ENCODE results near the gene ROPN1B. TPM values are rescaled to one million over a fixed set of nuclear protein-coding genes. Genes with fewer than 3 reads are reported as not detected.
"Not testable (repeated sequence)": the region's sequence is repeated elsewhere in the genome, so short reads cannot be mapped to it uniquely, and the experiment has no call there.

The ROPN1B gene
- total RNA-seq (2014; rRNA removed; shearing (Covaris generic)) (not detected in 2 replicates), polyA plus RNA-seq (2016; fragmentation: Nextera tagmentation; extraction: Ambion mirVana) (0.43 TPM in 1 of 2 replicates, not detected in the other)
- long read RNA-seq = 0 reads

GRCh38 chr3:125968701-125969592 is at the start of gene ROPN1B:
ROPN1B (plus strand) TSS chr3:125969178; CDS start chr3:125972055, 2,877 bp downstream.
- ATAC-seq = peak; percentile 89

GRCh38 chr3:125920191-125920590 is 48.8 kb upstream of the ROPN1B start:
- H4K20me1 ChIP-seq (replicated peaks; ENCODE audit: insufficient read depth); H3K36me3 Mint-ChIP-seq (ENCODE audit: low read depth); H3K4me3 Mint-ChIP-seq; H3F3A ChIP-seq (replicated peaks; ENCODE audit: low read depth); H3K36me3 ChIP-seq (ENCODE audit: insufficient read depth); H3K27ac Mint-ChIP-seq; ATAC-seq; H3K9me2 ChIP-seq (ENCODE audit: insufficient read depth); H3K27ac ChIP-seq (ENCODE audit: low read depth); DNase-seq (ENCODE audit: low spot score); H3K4me2 ChIP-seq; H3K4me3 ChIP-seq; H3K79me2 ChIP-seq (replicated peaks; ENCODE audit: insufficient read depth); H3K27me3 ChIP-seq (ENCODE audit: insufficient read depth); H3K9me3 Mint-ChIP-seq; H3K4me1 Mint-ChIP-seq; H2AFZ ChIP-seq; H3K4me1 ChIP-seq (ENCODE audit: insufficient read depth): not testable (repeated sequence)
- H3K27me3 Mint-ChIP-seq (ENCODE audit: insufficient read depth, low read depth, poor library complexity) = peaks cover 15% of the 10 kb centered on the region

More at GRCh38 chr3:125968701-125969592, at the start of gene ROPN1B:
- H3K36me3 Mint-ChIP-seq (ENCODE audit: low read depth); H3K27ac ChIP-seq (ENCODE audit: low read depth); H3K4me1 Mint-ChIP-seq; H2AFZ ChIP-seq; H3K4me3 ChIP-seq; DNase-seq (ENCODE audit: low spot score); H3K9me3 Mint-ChIP-seq; H3K9me2 ChIP-seq (ENCODE audit: insufficient read depth); H3K36me3 ChIP-seq (ENCODE audit: insufficient read depth); H3F3A ChIP-seq (replicated peaks; ENCODE audit: low read depth); H3K4me2 ChIP-seq; H3K27ac Mint-ChIP-seq; H4K20me1 ChIP-seq (replicated peaks; ENCODE audit: insufficient read depth); H3K79me2 ChIP-seq (replicated peaks; ENCODE audit: insufficient read depth): not testable (repeated sequence)
- Histone ChIP-seq H3K27me3 (ENCODE audit: insufficient read depth) (peaks cover 61% of the 10 kb centered on the region), H3K4me1 (ENCODE audit: insufficient read depth) (peaks cover 12% of the 10 kb centered on the region)
- Mint-ChIP-seq H3K4me3 (peak within 1 kb of the TSS; percentile 57), H3K27me3 (ENCODE audit: insufficient read depth, low read depth, poor library complexity) (peaks cover 20% of the 10 kb centered on the region)

DNA sequence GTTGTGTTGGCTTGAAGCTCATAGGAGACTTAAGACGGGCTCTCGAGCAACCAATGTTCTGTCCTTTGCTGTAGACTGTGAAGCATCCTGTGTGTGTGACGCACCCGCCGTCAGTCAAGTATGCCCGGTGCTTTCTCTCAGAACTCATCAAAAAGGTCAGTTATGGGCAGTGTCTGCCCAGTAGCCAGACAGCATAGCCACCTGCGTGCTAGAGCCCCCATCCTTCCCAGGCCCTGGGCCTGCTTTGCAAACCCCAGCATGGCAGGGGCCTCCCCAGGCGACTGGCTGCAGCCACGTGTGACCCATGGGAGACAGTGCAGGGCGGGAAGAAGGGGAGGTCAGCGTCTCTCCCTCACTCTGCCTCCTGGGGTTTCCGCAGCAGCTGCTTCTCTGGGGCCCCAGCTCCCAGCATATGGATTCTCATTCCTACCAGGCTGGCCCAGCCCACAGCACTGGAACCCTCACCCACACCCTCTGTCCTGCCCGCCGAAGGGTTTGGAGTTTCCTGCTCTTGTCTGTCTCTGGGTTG is 48.2 kb upstream of the ROPN1B start:
- H3K4me1 Mint-ChIP-seq; H3K9me2 ChIP-seq (ENCODE audit: insufficient read depth); H3K4me3 ChIP-seq; H3K27me3 ChIP-seq (ENCODE audit: insufficient read depth); H3K27ac ChIP-seq (ENCODE audit: low read depth); H3K36me3 ChIP-seq (ENCODE audit: insufficient read depth); H3K9me3 Mint-ChIP-seq; H3K4me2 ChIP-seq; H3F3A ChIP-seq (replicated peaks; ENCODE audit: low read depth); H3K79me2 ChIP-seq (replicated peaks; ENCODE audit: insufficient read depth); H3K36me3 Mint-ChIP-seq (ENCODE audit: low read depth); DNase-seq (ENCODE audit: low spot score); H3K4me1 ChIP-seq (ENCODE audit: insufficient read depth); H2AFZ ChIP-seq; H3K4me3 Mint-ChIP-seq; H3K27ac Mint-ChIP-seq; H4K20me1 ChIP-seq (replicated peaks; ENCODE audit: insufficient read depth); ATAC-seq: not testable (repeated sequence)
- H3K27me3 Mint-ChIP-seq (ENCODE audit: insufficient read depth, low read depth, poor library complexity) = peaks cover 15% of the 10 kb centered on the region

DNA sequence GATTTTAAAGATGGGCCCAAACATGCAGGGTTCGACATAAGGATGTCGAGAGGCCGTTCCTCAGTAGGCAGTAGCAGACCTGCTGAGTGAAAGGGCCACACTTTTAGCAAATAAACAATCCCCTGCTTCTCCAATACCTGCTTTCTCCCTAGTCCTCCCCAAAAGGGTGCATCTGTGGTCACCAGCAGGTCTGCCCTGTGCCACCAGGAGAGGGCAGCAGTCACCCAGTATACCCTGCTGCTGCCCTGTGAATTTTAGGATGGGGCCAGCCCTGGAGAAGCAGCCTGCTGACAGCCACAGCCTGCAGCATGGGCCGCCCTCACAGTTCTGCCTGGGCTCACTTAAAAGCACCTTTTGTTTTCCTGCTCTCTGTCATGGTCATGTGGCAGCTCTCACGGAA is 47.3 kb upstream of the ROPN1B start:
- H3K36me3 ChIP-seq (ENCODE audit: insufficient read depth); H3K27ac ChIP-seq (ENCODE audit: low read depth); H3K79me2 ChIP-seq (replicated peaks; ENCODE audit: insufficient read depth); H3K9me2 ChIP-seq (ENCODE audit: insufficient read depth); H3K4me1 Mint-ChIP-seq; H3F3A ChIP-seq (replicated peaks; ENCODE audit: low read depth); H3K27ac Mint-ChIP-seq; H3K36me3 Mint-ChIP-seq (ENCODE audit: low read depth); H2AFZ ChIP-seq; H3K4me3 ChIP-seq; H3K4me1 ChIP-seq (ENCODE audit: insufficient read depth); H3K4me2 ChIP-seq; H3K9me3 Mint-ChIP-seq; ATAC-seq; H4K20me1 ChIP-seq (replicated peaks; ENCODE audit: insufficient read depth); H3K27me3 ChIP-seq (ENCODE audit: insufficient read depth): not testable (repeated sequence)
- DNase-seq (ENCODE audit: low spot score) = peak; percentile 68
- Mint-ChIP-seq H3K27me3 (ENCODE audit: insufficient read depth, low read depth, poor library complexity) (peaks cover 14% of the 10 kb centered on the region), H3K4me3 (0 out of 3 replicates have a peak overlapping the region, but pooled peaks have one; percentile 21)
- TF ChIP-seq, protein P1, sequence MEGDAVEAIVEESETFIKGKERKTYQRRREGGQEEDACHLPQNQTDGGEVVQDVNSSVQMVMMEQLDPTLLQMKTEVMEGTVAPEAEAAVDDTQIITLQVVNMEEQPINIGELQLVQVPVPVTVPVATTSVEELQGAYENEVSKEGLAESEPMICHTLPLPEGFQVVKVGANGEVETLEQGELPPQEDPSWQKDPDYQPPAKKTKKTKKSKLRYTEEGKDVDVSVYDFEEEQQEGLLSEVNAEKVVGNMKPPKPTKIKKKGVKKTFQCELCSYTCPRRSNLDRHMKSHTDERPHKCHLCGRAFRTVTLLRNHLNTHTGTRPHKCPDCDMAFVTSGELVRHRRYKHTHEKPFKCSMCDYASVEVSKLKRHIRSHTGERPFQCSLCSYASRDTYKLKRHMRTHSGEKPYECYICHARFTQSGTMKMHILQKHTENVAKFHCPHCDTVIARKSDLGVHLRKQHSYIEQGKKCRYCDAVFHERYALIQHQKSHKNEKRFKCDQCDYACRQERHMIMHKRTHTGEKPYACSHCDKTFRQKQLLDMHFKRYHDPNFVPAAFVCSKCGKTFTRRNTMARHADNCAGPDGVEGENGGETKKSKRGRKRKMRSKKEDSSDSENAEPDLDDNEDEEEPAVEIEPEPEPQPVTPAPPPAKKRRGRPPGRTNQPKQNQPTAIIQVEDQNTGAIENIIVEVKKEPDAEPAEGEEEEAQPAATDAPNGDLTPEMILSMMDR (conservative IDR thresholded peaks at IDR 0.05; ENCODE audit: low read depth in 2 of 2) = peak; percentile 59 to 62

Data from GM23338 (cell line).